ENCODE results near the gene FARSA. TPM values are rescaled to one million over a fixed set of nuclear protein-coding genes. Genes with fewer than 3 reads are reported as not detected.
A peak's percentile ranks its signal among the peaks of the same experiment; 100 is the strongest.
"Not testable (repeated sequence)": the region's sequence is repeated elsewhere in the genome, so short reads cannot be mapped to it uniquely, and the experiment has no call there.

The FARSA gene
- total RNA-seq, 4 donors from 2014 or later, result 22.7 to 44.7 (median 32.2) TPM

GRCh38 chr19:12956446-12957388, 23.2 kb upstream of the FARSA start, which contains the start of gene GADD45GIP1:
Gene GADD45GIP1, minus strand, starts transcription at chr19:12957223. Its CDS starts 11 bp downstream, at chr19:12957212.
- WGBS, 2 donors, result 6 to 14% methylated on average over 33 to 63 of the region's 84 CpGs
- peak; percentile 44 to 45 for DNase-seq (ENCODE audit: low spot score in 2 of 2)
- Histone ChIP-seq H3K27me3 (no peaks in the 10 kb centered on the region), H3K36me3 (peaks cover 0 to 42% (median 5%) of the 10 kb centered on the region in 3 donors), H3K9me3 (no peaks in the 10 kb centered on the region), H3K4me3 (peak within 1 kb of the TSS; percentile 66 to 79 (median 70)), H3K4me1 (peaks cover 0 to 52% (median 18%) of the 10 kb centered on the region in 4 donors), H3K27ac (peak within 1 kb of the TSS; percentile 76 to 91 (median 88))
- TF ChIP-seq CTCF (IDR thresholded peaks at IDR 0.05) (no peak), POLR2A (IDR thresholded peaks at IDR 0.05) (peak in 1 of 2 donors; percentile 53), EP300 (IDR thresholded peaks at IDR 0.05) (peak in 1 of 2 donors; percentile 53)

GRCh38 chr19:12955996-12956395, 22.5 kb upstream of the FARSA start:
- TF ChIP-seq POLR2A (IDR thresholded peaks at IDR 0.05), result no peak
- TF ChIP-seq CTCF (IDR thresholded peaks at IDR 0.05), result no peak
- no peak for TF ChIP-seq EP300 (IDR thresholded peaks at IDR 0.05)
- Histone ChIP-seq H3K36me3 (peaks cover 0 to 49% (median 5%) of the 10 kb centered on the region in 3 donors), H3K9me3 (no peaks in the 10 kb centered on the region), H3K27ac (peak overlapping the region in 3 of 4 donors; percentile 86 to 91 (median 89)), H3K27me3 (no peaks in the 10 kb centered on the region), H3K4me1 (peaks cover 0 to 52% (median 18%) of the 10 kb centered on the region in 4 donors), H3K4me3 (peak overlapping the region in 3 of 4 donors; percentile 67 to 79 (median 72))
- 61 to 67% methylated on average over 12 of the region's 12 CpGs for WGBS, 2 donors
- no peak for DNase-seq (ENCODE audit: low spot score in 2 of 2)

- WGBS, 2 donors, result 87 to 88% methylated on average over 9 of the region's 9 CpGs
- not testable (repeated sequence) for H3K4me3 ChIP-seq
- peak overlapping the region in 1 of 4 donors; percentile 91 for H3K27ac ChIP-seq
Observed at GRCh38 chr19:12955575-12955974, 22.1 kb upstream of the FARSA start.

GRCh38 chr19:12954612-12954962, 21.1 kb upstream of the FARSA start:
- no peak for DNase-seq (ENCODE audit: low spot score in 2 of 2)
- Histone ChIP-seq H3K9me3 (no peaks in the 10 kb centered on the region), H3K4me3 (no peak overlapping the region), H3K27ac (peak overlapping the region in 1 of 4 donors; percentile 26), H3K36me3 (peaks cover 0 to 63% (median 9%) of the 10 kb centered on the region in 3 donors), H3K4me1 (peaks cover 0 to 52% (median 18%) of the 10 kb centered on the region in 4 donors), H3K27me3 (no peaks in the 10 kb centered on the region)
- 0 to 30% methylated on average over 1 of the region's 1 CpG for WGBS, 2 donors
- no peak for TF ChIP-seq CTCF (IDR thresholded peaks at IDR 0.05)
- no peak for TF ChIP-seq POLR2A (IDR thresholded peaks at IDR 0.05)
- TF ChIP-seq EP300 (IDR thresholded peaks at IDR 0.05), result no peak

More at GRCh38 chr19:12955575-12955974, 22.1 kb upstream of the FARSA start:
- not testable (repeated sequence) for H3K27me3 ChIP-seq; H3K9me3 ChIP-seq; DNase-seq (ENCODE audit: low spot score in 2 of 2)
- peaks cover 0 to 53% (median 5%) of the 10 kb centered on the region in 3 donors for H3K36me3 ChIP-seq
- peaks cover 0 to 52% (median 18%) of the 10 kb centered on the region in 4 donors for H3K4me1 ChIP-seq

GRCh38 chr19:12953799-12954611, 20.5 kb upstream of the FARSA start:
- TF ChIP-seq POLR2A (IDR thresholded peaks at IDR 0.05) (no peak), EP300 (IDR thresholded peaks at IDR 0.05) (no peak), CTCF (IDR thresholded peaks at IDR 0.05) (no peak)
- Histone ChIP-seq H3K4me3 (no peak overlapping the region), H3K27ac (peak overlapping the region in 1 of 4 donors; percentile 60), H3K4me1 (peaks cover 0 to 52% (median 18%) of the 10 kb centered on the region in 4 donors), H3K27me3 (no peaks in the 10 kb centered on the region), H3K36me3 (peaks cover 0 to 69% (median 15%) of the 10 kb centered on the region in 3 donors), H3K9me3 (no peaks in the 10 kb centered on the region)
- 57 to 63% methylated on average over 12 of the region's 12 CpGs for WGBS, 2 donors
- no peak for DNase-seq (ENCODE audit: low spot score in 2 of 2)
